ENCODE data around the gene AMMECR1L. TPM values are rescaled to one million over a fixed set of nuclear protein-coding genes. Genes with fewer than 3 reads are reported as not detected.
A peak's percentile ranks its signal among the peaks of the same experiment; 100 is the strongest.
"Not testable (repeated sequence)": the region's sequence is repeated elsewhere in the genome, so short reads cannot be mapped to it uniquely, and the experiment has no call there.

Gene AMMECR1L
- total RNA-seq (2012; rRNA removed) (14.0 and 16.1 TPM in 2 replicates), polyA plus RNA-seq (2012; rRNA removed) (11.0 and 13.4 TPM in 2 replicates), Bru-seq, nascent RNA (percentile 87 among the genes with signal in this experiment), BruChase-seq, experiment 1, labeled RNA remaining after a 6-hour chase (percentile 78 among the genes with signal in this experiment), BruChase-seq, experiment 2, labeled RNA remaining after a 2-hour chase (percentile 90 among the genes with signal in this experiment)
- polyA plus RNA-seq (2012; cell fraction: cytosol; rRNA removed), result 4.8 and 6.4 TPM in 2 replicates
- polyA plus RNA-seq (2012; cell fraction: nucleus; rRNA removed; ENCODE audit: low replicate concordance), result 9.6 and 30.5 TPM in 2 replicates
- long read RNA-seq, full-length matches to known transcripts, result 8 of 32 reads
- long read RNA-seq, partial matches to known transcripts, result 3 of 32 reads
- long read RNA-seq, other reads (novel, unspliced or antisense), result 21 of 32 reads

DNA sequence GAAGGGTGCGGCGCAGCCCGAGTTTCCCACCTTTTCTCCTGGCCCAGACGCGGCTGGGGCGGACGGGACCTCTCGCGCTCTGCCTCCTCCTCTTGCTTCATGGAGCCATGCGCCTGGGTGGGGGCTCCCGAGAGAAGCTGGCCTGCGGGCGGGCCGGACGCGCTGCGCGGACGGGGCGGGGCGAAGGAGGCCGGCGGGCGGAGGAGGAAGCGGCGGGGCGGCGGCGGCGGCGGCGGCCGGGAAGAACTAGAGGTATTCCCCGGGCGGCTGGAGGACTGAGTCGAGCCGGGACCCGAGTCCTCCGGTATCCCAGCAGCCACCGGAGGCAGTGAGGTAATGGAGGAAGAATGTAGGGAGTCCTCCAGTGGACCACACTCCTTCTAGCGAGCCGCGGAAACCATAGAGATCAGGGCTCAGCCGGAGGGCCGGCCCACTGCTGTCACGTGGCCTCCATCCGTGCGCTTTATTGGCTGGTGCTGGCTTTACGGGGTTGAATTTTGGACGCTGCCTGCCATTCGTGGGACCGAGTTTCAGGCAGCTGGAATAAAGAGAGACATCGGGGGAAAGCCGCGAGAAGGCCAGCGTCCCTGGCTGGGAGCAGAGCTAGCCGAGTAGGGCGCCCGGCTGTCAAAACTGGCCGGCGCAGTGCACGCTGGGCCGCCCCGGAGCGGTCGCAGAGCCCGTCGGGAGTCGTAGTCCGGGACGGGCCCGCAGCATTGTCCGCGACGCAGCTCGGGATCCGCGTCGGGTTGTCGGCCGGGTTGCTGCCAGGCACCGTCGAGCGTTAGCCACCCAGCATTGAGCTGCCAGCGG is at the start of gene AMMECR1L:
Gene AMMECR1L (minus strand): TSS at position 177 of the 813 bp plus-strand sequence. CDS start 11,722 bp downstream, outside the sequence.
- Histone ChIP-seq H2AK5ac (ENCODE audit: low read depth, low read length) (peak within 1 kb of the TSS; percentile 76), H3K18ac (ENCODE audit: low read depth, low read length) (peak within 1 kb of the TSS; percentile 19), H2AK9ac (replicated peaks; ENCODE audit: low read depth, low read length, poor library complexity) (peak within 1 kb of the TSS; percentile 38), H4K5ac (ENCODE audit: low read depth, low read length) (peak within 1 kb of the TSS; percentile 93), H3K79me1 (ENCODE audit: low read depth in 1 of 2, low read length in 2 of 2) (peaks cover 6 to 47% of the 10 kb centered on the region in 2 experiments; a peak in 3 of 4 replicates), H4K91ac (ENCODE audit: insufficient read depth, low read depth, low read length) (peak within 1 kb of the TSS; percentile 50; the same call in 1 of the 2 replicates), H2BK5ac (ENCODE audit: low read depth, low read length, poor library complexity, severe bottlenecking) (peak within 1 kb of the TSS; percentile 90), H4K20me1 (ENCODE audit: insufficient read depth, low read length) (peaks cover 24% of the 10 kb centered on the region), H3K56ac (ENCODE audit: extremely low read depth, insufficient read depth, low read length) (peak within 1 kb of the TSS; percentile 40), H3K4me2 (ENCODE audit: low read depth, low read length) (peak within 1 kb of the TSS; percentile 92), H3K4ac (ENCODE audit: low read depth, low read length) (peak within 1 kb of the TSS; percentile 82), H3K9ac (ENCODE audit: low read depth, low read length) (peak within 1 kb of the TSS; percentile 92), H3K27ac (ENCODE audit: insufficient read depth, low read length) (peak within 1 kb of the TSS; percentile 94), H3K14ac (replicated peaks; ENCODE audit: low read depth, low read length) (peak within 1 kb of the TSS; percentile 75), H2AFZ (replicated peaks; ENCODE audit: low read length, poor library complexity) (peak within 1 kb of the TSS; percentile 83), H3K23ac (ENCODE audit: low read depth, low read length) (peak within 1 kb of the TSS; percentile 34), H3K4me3 (ENCODE audit: insufficient read depth, low read depth, low read length) (peak within 1 kb of the TSS; percentile 95), H2BK120ac (ENCODE audit: low read depth, low read length) (peak within 1 kb of the TSS; percentile 19; the same call in 1 of the 2 replicates), H4K8ac (ENCODE audit: low read depth in 2 of 2, low read length in 2 of 2) (peak within 1 kb of the TSS; percentile 42 to 52; a peak in 3 of 4 replicates)
- H3K9me1 ChIP-seq (ENCODE audit: insufficient read depth, low read length); H3K4me1 ChIP-seq (ENCODE audit: control insufficient read depth, insufficient read depth, low read length); dilution Hi-C loops (cut with HindIII; ENCODE audit: low sequenced_read_pairs, unreplicated experiment); H3K27me3 ChIP-seq (ENCODE audit: control insufficient read depth, insufficient read depth, low read length); intact Hi-C loops (cut with micrococcal nuclease); BruUV-seq (replicated peaks); H3K9me3 ChIP-seq (ENCODE audit: control insufficient read depth, insufficient read depth, low read length); H2BK15ac ChIP-seq (ENCODE audit: low read depth, low read length); H2BK20ac ChIP-seq (ENCODE audit: low read depth, low read length); CTCF ChIA-PET; H3K36me3 ChIP-seq (ENCODE audit: control insufficient read depth, insufficient read depth, low read length): not testable (repeated sequence)
- in situ Hi-C loops (cut with MboI; ENCODE audit: low sequenced_read_pairs), result loop anchor here (25.0 kb wide), 1 partner anchor 426 kb away; the partner anchor contains the start of gene HS6ST1
- 0% methylated on average over 12 of the region's 85 CpGs; no CpG with 5 or more reads in 1 of the 2 experiments for WGBS, 2 experiments (ENCODE audit: extremely low coverage in 2 of 2, insufficient read length in 1 of 2)
- TF ChIP-seq, protein P1, sequence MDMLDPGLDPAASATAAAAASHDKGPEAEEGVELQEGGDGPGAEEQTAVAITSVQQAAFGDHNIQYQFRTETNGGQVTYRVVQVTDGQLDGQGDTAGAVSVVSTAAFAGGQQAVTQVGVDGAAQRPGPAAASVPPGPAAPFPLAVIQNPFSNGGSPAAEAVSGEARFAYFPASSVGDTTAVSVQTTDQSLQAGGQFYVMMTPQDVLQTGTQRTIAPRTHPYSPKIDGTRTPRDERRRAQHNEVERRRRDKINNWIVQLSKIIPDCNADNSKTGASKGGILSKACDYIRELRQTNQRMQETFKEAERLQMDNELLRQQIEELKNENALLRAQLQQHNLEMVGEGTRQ (IDR thresholded peaks at IDR 0.05; ENCODE audit: low read depth, low read length), result peak; percentile 58
- peak; percentile 67 for TF ChIP-seq POLR2A (IDR thresholded peaks at IDR 0.05; ENCODE audit: low read depth, low read length)
- POLR2A ChIA-PET (ENCODE audit: unreplicated experiment), result interaction anchor here (1.5 kb wide), 1 partner anchor 15 kb away, joined by 4 read pairs; no protein-coding TSS in a partner anchor
- peak; percentile 86 for ATAC-seq (ENCODE audit: low read depth)
- peak; percentile 72 for DNase-seq

Measured in IMR-90 (cell line).